Lower lobe of right lung (tissue), 2 donors: ENCODE data around the gene TIMM50. TPM values are rescaled to one million over a fixed set of nuclear protein-coding genes. Genes with fewer than 3 reads are reported as not detected.

Source experiments
- ATAC-seq, 2 donors: fragments of 200-7000 bp; cut with Tn5 transposase; one replicate each; pipeline ENCODE4 v1.9.1; 2020 to 2022; ENCODE audit warnings: mild to moderate bottlenecking in 2 of 2, moderate library complexity in 2 of 2
- DNase-seq: peaks from one replicate; pipeline ENCODE4 v3.0.0-alpha.2; 2020
- H3K27ac ChIP-seq: fragments of 200-600 bp; one replicate; pipeline ENCODE4 v1.8.0; 2022
- H3K27me3 ChIP-seq: fragments of 200-600 bp; one replicate; pipeline ENCODE4 v1.8.0; 2022; ENCODE audit warnings: low read depth
- H3K36me3 ChIP-seq: fragments of 200-600 bp; one replicate; pipeline ENCODE4 v1.8.0; 2022; ENCODE audit warnings: mild to moderate bottlenecking
- H3K4me1 ChIP-seq: fragments of 200-600 bp; one replicate; pipeline ENCODE4 v1.8.0; 2022
- H3K4me3 ChIP-seq: fragments of 200-600 bp; one replicate; pipeline ENCODE4 v1.8.0; 2022; ENCODE audit warnings: mild to moderate bottlenecking
- H3K9me3 ChIP-seq: fragments of 200-600 bp; one replicate; pipeline ENCODE4 v1.8.0; 2022
- intact Hi-C: fragments of 100-400 bp; cut with DNase I; formaldehyde crosslinking; loops from one replicate; pipeline ENCODE4 v1.11.0; 2022
- total RNA-seq: library from RNA; stranded (reverse); fragmentation: NEBNext Ultra II Directional; extraction: Animal tissue kit (Norgen Biotek cat#: 25700); gene quantifications from one replicate; pipeline ENCODE4 v1.2.1, GENCODE V29; 2021
- TF ChIP-seq, protein P1 (sequence below): fragments of 200-600 bp; IDR thresholded peaks from one replicate; pipeline ENCODE4 v1.8.0; 2022; ENCODE audit warnings: antibody characterized with exemption, mild to moderate bottlenecking
- donor health status: DM: no; HTN: yes; CAD: no; lungs with severe emphysema.

The TIMM50 gene
- total RNA-seq, 1 donor from 2014 or later: 44.0 TPM

DNA sequence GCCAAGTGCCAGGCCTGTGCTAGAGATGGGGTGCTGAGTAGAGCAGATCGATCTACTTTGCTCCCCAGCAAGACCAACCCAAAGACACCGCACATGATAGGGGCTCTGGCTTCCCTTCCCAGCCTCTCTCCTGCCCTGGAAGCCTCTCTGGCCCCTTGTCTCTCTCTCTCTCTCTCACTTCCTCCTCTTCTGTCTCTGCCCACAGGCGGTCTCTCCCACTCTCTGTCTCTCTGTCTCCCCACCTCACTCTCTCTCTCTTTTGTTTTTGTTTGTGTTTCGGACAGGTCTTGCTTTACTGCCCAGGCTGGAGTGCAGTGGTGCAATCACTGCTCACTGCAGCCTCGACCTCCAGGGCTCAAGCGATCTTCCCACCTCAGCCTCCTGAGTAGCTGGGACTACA, 35.6 kb downstream of the TIMM50 start:
- no peak overlapping the region for H3K27ac ChIP-seq
- peaks cover 68% of the 10 kb centered on the region for H3K27me3 ChIP-seq
- H3K4me3 ChIP-seq: no peak overlapping the region
- ATAC-seq: peak in 1 of 2 donors; percentile 19
- no peaks in the 10 kb centered on the region for H3K36me3 ChIP-seq
- intact Hi-C loops: no loop called here
- H3K9me3 ChIP-seq: no peaks in the 10 kb centered on the region
- TF ChIP-seq, protein P1, sequence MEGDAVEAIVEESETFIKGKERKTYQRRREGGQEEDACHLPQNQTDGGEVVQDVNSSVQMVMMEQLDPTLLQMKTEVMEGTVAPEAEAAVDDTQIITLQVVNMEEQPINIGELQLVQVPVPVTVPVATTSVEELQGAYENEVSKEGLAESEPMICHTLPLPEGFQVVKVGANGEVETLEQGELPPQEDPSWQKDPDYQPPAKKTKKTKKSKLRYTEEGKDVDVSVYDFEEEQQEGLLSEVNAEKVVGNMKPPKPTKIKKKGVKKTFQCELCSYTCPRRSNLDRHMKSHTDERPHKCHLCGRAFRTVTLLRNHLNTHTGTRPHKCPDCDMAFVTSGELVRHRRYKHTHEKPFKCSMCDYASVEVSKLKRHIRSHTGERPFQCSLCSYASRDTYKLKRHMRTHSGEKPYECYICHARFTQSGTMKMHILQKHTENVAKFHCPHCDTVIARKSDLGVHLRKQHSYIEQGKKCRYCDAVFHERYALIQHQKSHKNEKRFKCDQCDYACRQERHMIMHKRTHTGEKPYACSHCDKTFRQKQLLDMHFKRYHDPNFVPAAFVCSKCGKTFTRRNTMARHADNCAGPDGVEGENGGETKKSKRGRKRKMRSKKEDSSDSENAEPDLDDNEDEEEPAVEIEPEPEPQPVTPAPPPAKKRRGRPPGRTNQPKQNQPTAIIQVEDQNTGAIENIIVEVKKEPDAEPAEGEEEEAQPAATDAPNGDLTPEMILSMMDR: no peak
- H3K4me1 ChIP-seq: peaks cover 16% of the 10 kb centered on the region
- DNase-seq: no peak

DNA sequence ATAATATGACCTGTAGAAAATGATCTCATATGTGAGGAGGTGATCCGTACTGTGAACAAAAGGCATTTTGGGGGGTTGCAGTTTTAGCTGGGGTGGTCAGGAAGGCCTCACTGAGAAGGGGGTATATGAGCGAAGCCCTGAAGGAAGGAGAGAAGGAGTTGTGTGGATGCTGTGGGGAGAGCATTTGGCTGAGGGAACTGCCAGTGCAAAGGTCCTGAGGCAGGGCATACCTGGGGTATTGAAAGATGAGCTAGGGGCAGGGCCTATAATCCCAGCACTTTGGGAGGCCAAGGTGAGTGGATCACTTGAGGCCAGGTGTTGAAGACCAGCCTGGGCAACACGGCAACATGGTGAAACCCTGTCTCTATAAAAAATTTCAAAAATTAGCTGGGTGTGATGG, 36.8 kb downstream of the TIMM50 start:
- TF ChIP-seq, protein P1: no peak
- DNase-seq (no peak), ATAC-seq (no peak)
- Histone ChIP-seq H3K36me3 (no peaks in the 10 kb centered on the region), H3K9me3 (no peaks in the 10 kb centered on the region), H3K4me3 (no peak overlapping the region), H3K4me1 (peaks cover 16% of the 10 kb centered on the region), H3K27me3 (peaks cover 57% of the 10 kb centered on the region), H3K27ac (no peak overlapping the region)
- intact Hi-C loops: no loop called here

DNA sequence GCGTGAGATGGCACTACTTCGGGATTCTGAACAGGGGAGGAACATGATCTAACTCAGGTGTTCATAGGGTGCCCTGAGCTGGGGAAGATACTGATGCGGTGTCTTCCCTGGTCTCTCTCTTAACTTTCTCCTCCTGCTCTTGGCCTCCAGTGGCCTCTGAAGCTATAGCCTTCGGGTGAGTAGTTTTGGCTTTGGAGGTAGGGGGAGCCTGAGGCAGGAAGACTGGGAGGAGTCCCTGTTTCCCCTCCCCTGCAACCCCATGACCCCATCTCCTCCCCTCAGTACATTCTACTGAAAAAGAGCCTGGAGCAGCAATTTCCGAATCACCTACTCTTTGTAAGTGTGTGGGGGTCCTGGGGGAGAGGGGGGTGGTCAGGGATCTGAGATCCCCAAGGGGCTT, 37.8 kb downstream of the TIMM50 start:
- DNase-seq: no peak
- TF ChIP-seq, protein P1: no peak
- no peak for ATAC-seq
- Histone ChIP-seq H3K4me3 (no peak overlapping the region), H3K4me1 (peaks cover 16% of the 10 kb centered on the region), H3K9me3 (no peaks in the 10 kb centered on the region), H3K27ac (no peak overlapping the region), H3K36me3 (no peaks in the 10 kb centered on the region), H3K27me3 (peaks cover 47% of the 10 kb centered on the region)
- intact Hi-C loops: no loop called here

DNA sequence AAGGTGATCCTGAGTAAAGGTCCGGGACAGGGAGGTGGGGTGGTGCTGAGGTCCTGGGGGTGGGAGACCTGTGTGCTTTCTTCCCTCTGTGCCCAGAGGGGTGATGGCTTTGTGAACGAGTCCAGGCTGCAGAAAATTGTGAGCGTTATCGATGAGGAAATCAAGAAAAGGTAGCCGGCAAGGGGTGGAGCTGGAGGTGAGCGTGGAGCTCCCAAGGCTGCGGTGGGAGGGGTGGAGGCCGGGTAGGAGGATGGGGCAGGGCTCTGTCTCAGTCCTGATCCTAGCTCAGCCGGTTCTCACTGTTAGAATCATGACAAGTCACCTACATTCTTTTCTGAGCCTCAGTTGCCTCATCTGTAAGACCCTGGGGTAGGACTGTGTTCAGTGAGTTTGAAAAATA, 38.3 kb downstream of the TIMM50 start:
- intact Hi-C loops: no loop called here
- no peaks in the 10 kb centered on the region for H3K36me3 ChIP-seq
- no peak for DNase-seq
- TF ChIP-seq, protein P1: no peak
- ATAC-seq: no peak
- H3K9me3 ChIP-seq: no peaks in the 10 kb centered on the region
- H3K4me1 ChIP-seq: peaks cover 16% of the 10 kb centered on the region
- H3K27ac ChIP-seq: no peak overlapping the region
- H3K27me3 ChIP-seq: peaks cover 41% of the 10 kb centered on the region
- no peak overlapping the region for H3K4me3 ChIP-seq

DNA sequence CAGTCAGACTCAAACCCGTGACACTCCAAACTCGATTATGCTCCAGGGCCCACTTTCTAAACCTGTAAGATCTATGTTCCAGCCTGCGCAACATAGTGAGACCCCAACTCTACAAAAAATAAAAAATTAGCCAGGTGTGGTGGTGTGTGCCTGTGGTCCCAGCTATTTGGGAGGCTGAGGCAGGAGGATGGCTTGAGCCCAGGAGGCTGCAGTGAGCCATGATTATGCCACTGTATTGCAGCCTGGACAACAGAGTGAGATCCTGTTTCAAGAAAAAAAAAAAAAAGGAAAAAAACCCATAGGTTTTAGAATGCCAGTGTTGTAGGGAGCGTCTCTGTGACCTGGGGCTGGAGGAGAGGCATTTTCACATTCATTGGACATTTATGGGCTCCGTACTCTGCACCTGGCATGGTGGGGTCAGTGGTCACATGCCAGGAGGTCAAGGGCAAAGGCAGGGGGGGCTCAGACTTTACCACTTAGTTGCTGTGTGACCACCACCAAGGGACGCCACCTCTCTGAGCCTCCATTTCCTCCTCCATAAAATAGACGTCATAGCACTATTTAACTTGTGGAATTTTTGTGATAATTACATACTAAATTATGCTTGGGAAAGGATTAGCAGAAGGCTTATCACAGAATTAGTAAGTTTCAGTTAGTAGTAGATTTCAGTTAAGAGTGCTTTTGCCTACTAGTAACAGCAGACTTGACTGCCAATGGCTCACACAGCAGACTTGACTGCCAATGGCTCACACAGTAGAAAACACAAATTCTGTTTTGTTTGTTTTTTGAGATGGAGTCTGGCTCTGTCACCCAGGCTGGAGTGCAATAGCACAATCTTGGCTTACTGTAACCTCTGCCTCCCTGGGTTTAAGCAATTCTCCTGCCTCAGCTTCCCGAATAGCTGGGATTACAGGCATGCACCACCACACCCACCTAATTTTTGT, 40.2 kb downstream of the TIMM50 start:
- peaks cover under 1% of the 10 kb centered on the region for H3K4me1 ChIP-seq
- peaks cover 23% of the 10 kb centered on the region for H3K27me3 ChIP-seq
- H3K9me3 ChIP-seq: no peaks in the 10 kb centered on the region
- DNase-seq (no peak), ATAC-seq (no peak)
- no peak overlapping the region for H3K4me3 ChIP-seq
- no peak overlapping the region for H3K27ac ChIP-seq
- no peaks in the 10 kb centered on the region for H3K36me3 ChIP-seq
- intact Hi-C loops: no loop called here
- TF ChIP-seq, protein P1: no peak
